Right atrium auricular region (tissue), 2 donors: ENCODE data around the gene TTLL12. TPM values are rescaled to one million over a fixed set of nuclear protein-coding genes. Genes with fewer than 3 reads are reported as not detected.

Experiments used
- DNase-seq: peaks from one replicate; pipeline ENCODE4 v3.0.0-alpha.2; 2019; ENCODE audit warnings: low spot score
- H3K27ac ChIP-seq, 2 donors: fragments of 200-600 bp; sonication (generic); 1 replicate in 1 of 2; 2 replicates in 1 of 2; pipeline ENCODE4 v1.5.1; 2016 to 2019
- H3K27me3 ChIP-seq, 2 donors: fragments of 200-600 bp; sonication (generic); one replicate each; pipeline versions ENCODE4 v1.5.1 to v1.6.0; 2017 to 2019
- H3K36me3 ChIP-seq: fragments of 200-600 bp; sonication (generic); one replicate; pipeline ENCODE4 v1.5.1; 2016
- H3K4me1 ChIP-seq, 2 donors: fragments of 200-600 bp; sonication (generic); one replicate each; pipeline versions ENCODE4 v1.5.1 to v1.6.0; 2017 to 2019
- H3K4me3 ChIP-seq, 2 donors: fragments of 200-600 bp; sonication (generic); 1 replicate in 1 of 2; 2 replicates in 1 of 2; pipeline ENCODE4 v1.5.1; 2017 to 2019; ENCODE audit warnings: mild to moderate bottlenecking in 1 of 2, moderate library complexity in 1 of 2
- H3K9me3 ChIP-seq, 2 donors: fragments of 200-600 bp; sonication (generic); one replicate each; pipeline ENCODE4 v1.5.1; 2019
- CTCF ChIP-seq, 2 donors: fragments of 200-600 bp; sonication (generic); IDR thresholded peaks; one replicate each; pipeline ENCODE4 v1.5.1; 2019; ENCODE audit warnings: antibody characterized with exemption in 2 of 2
- total RNA-seq, 2 donors: library from RNA; depleted of rRNA; stranded (reverse); fragments of >200 nt; gene quantifications; one replicate each; pipeline ENCODE4 v1.1.0, GENCODE V29; 2016

The TTLL12 gene
- total RNA-seq, 2 donors from 2014 or later = 11.4 to 15.1 TPM

- Histone ChIP-seq H3K36me3 (no peaks in the 10 kb centered on the region), H3K4me1 (no peaks in the 10 kb centered on the region), H3K27ac (no peak overlapping the region), H3K4me3 (no peak overlapping the region), H3K9me3 (no peaks in the 10 kb centered on the region), H3K27me3 (no peaks in the 10 kb centered on the region)
- no peak for DNase-seq
- TF ChIP-seq CTCF (IDR thresholded peaks at IDR 0.05) = no peak
Observed at GRCh38 chr22:43200555-43200954, 13.6 kb upstream of the TTLL12 start.

DNA sequence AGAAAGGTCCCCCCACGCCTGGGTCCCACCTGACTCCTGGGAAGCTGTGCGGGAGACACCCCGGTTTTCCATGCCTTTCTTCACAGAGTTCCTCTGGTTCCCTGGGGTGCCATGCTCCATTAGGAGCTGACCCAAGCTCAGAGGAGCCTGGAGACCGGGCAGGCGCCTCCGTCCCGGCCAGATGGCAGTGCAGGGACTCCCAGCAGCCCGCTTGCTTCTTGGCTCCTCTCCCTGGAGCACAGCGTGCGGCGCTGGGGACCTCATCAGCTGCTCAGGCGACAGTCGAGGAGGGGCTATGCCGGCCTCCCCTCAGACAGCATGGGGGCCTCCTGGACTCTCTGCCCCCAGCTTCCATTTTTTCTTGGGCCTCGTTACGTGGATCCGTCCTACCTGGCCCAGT lies 13.1 kb upstream of the TTLL12 start:
- H3K4me1 ChIP-seq = no peaks in the 10 kb centered on the region
- no peak for DNase-seq
- no peak for TF ChIP-seq CTCF (IDR thresholded peaks at IDR 0.05)

GRCh38 chr22:43199541-43199940 lies 12.6 kb upstream of the TTLL12 start:
- no peaks in the 10 kb centered on the region for H3K27me3 ChIP-seq
- no peak for TF ChIP-seq CTCF (IDR thresholded peaks at IDR 0.05)
- no peaks in the 10 kb centered on the region for H3K9me3 ChIP-seq
- no peaks in the 10 kb centered on the region for H3K36me3 ChIP-seq
- no peaks in the 10 kb centered on the region for H3K4me1 ChIP-seq
- H3K27ac ChIP-seq = no peak overlapping the region
- no peak for DNase-seq
- H3K4me3 ChIP-seq = no peak overlapping the region

More for the DNA sequence above, 13.1 kb upstream of the TTLL12 start:
- Histone ChIP-seq H3K4me3 (no peak overlapping the region), H3K27ac (no peak overlapping the region), H3K27me3 (no peaks in the 10 kb centered on the region), H3K36me3 (no peaks in the 10 kb centered on the region), H3K9me3 (no peaks in the 10 kb centered on the region)

DNA sequence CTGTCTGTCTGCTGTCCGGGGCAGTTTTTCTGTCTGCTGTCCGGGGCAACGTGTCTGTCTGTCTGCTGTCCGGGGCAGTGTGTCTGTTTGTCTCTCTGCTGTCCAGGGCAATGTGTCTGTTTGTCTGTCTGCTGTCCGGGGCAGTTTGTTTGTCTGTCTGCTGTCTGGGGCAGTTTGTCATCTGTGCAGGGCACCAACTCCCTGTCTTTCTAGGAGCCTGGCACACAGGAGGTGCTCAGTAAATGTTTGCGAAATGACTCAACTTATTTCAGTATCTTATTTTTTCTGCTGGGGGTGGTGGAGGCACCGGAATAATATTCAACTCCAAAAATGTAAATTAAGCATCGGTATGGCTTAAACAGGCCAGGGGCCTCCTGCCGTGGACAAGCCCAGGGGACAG lies 12.0 kb upstream of the TTLL12 start:
- H3K4me1 ChIP-seq = no peaks in the 10 kb centered on the region
- no peak overlapping the region for H3K4me3 ChIP-seq
- no peak for TF ChIP-seq CTCF (IDR thresholded peaks at IDR 0.05)
- H3K36me3 ChIP-seq = no peaks in the 10 kb centered on the region
- H3K9me3 ChIP-seq = no peaks in the 10 kb centered on the region
- DNase-seq = no peak
- H3K27me3 ChIP-seq = no peaks in the 10 kb centered on the region
- H3K27ac ChIP-seq = no peak overlapping the region

DNA sequence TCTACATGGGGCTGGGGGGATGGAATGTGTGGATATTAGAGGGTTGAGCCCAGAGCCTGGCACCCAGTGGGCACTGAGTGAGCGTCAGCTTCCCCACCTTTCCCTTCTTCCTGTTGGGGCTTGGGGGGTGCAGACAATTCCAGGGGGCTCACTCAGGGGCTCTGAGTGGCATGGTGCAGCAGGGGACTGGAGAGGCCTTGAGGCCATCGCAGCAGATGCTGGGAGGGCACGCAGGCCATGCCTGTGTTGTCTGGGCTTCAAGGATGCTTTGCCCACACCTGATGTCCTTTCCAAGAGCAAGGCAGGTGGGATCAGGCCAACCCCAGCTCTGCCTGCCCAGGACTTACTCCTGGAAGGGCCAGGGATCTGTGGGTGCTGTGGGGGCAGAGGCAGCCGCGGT lies 11.2 kb upstream of the TTLL12 start:
- Histone ChIP-seq H3K4me1 (no peaks in the 10 kb centered on the region), H3K9me3 (no peaks in the 10 kb centered on the region), H3K27ac (no peak overlapping the region), H3K27me3 (no peaks in the 10 kb centered on the region), H3K4me3 (no peak overlapping the region), H3K36me3 (no peaks in the 10 kb centered on the region)
- TF ChIP-seq CTCF (IDR thresholded peaks at IDR 0.05) = no peak
- DNase-seq = no peak

DNA sequence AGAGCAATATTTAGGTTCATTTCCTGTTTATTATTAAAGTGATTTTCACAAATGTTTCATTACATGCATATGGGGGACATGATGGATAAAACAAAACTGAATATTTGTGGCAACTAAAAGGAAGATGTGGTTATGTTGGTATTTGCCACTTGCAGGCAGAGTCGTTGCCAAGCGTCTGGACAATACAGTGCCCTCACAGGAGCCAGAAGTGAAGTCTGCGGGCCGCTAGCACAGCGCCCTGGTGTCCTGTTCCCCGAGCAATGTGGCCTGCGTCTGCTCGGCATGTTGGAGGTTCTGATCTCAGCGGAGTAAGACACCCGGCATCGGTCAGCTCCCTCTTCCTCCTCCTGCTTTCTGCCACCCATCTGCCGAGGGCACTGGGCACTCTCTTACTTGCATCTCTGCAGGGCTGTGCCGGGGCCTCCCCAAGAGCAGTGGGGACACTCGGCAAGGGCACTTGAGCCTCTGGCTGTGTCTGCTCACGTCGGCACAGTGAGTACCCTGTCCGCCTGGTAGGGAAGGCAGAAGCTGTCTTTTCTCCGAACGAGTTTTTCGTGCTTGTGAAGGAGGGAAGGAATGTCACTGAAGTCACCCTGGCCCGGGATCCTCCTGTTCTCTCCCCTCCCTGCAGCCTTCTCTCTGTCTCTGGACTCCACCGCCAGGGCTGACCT lies 10.5 kb upstream of the TTLL12 start:
- H3K27me3 ChIP-seq = no peaks in the 10 kb centered on the region
- no peak for TF ChIP-seq CTCF (IDR thresholded peaks at IDR 0.05)
- H3K4me1 ChIP-seq = no peaks in the 10 kb centered on the region
- no peak for DNase-seq
- H3K4me3 ChIP-seq = no peak overlapping the region
- H3K9me3 ChIP-seq = no peaks in the 10 kb centered on the region
- H3K36me3 ChIP-seq = no peaks in the 10 kb centered on the region
- H3K27ac ChIP-seq = no peak overlapping the region
